GM18498 (cell line): Measurements from ENCODE around the gene SLC9A1.
A peak's percentile ranks its signal among the peaks of the same experiment; 100 is the strongest.

Source experiments
- ATAC-seq: cut with Tn5 transposase; IDR thresholded peaks from one replicate; pipeline ENCODE4 v1.9.1; 2021; ENCODE audit warnings: mild to moderate bottlenecking, moderate library complexity; ENCODE audit not compliant: unreplicated experiment

The SLC9A1 gene

DNA sequence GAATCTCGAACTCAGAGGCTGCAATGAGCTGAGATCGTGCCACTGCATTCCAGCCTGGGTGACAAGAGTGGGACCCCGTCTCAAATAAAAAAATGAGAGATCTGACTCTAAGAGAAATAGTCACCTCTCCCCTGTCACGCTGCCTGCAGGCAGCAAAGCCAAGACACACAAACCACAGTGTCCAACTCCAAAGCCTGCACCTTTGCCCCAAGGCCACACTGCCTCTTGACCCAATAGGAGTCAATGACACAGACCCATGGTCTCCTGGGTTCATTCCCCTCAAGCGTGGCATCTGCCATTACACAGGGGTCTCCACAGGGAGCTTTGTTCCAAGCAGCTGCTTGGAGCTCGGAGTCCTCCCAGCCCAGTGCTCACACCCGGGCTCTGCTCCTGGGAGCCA, 46.3 kb downstream of the SLC9A1 start:
- no peak for ATAC-seq

DNA sequence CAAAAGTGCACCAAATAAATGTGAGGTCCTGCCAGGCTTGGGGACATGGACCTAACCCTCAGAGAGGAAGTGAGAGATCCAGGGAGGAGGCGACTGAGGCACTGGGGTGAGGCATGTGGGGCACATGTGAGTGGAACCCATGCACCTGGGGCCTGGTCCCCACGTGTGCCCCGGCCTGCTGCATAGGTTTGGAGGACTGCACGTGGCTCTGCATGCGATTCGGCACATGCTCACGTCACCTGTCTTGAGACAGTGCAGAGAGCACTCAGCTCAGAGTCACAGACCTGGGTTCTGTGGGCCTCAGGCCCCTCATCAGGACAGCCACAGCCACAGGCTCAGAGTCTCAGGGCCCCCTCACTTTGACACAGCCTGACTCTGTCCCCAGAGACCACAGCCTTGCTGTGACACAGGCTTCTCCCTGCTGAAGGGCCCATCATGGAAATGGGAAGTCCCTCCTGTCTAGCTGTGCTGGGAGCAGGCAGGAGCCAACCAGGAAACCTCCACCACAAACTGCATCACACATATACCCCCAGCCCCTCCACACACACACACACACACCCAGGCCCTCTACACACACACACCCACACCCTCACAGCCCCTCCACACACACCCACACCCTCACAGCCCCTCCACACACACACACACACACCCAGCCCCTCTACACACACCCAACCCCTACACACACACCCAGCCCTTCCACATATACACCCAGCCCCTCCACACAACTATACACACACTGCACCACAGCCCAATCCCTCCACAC, 48.2 kb downstream of the SLC9A1 start:
- no peak for ATAC-seq

DNA sequence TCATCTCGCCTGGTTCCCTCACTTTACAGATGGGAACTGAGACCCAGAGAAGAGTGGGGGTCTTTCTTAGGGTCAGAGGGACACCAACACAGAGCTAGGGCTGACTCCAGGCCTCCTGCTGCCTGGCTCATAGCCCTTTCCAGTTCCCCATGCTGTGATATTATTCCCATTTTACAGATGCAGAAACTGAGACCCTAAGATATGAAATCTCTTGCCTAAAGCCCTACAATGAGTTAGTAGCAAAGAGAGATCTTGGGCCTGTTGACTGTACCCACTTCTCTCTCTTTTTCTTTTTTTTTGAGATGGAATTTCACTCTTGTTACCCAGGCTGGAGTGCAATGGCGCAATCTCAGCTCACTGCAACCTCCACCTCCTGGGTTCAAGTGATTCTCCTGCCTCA, 49.9 kb downstream of the SLC9A1 start:
- ATAC-seq, result no peak

DNA sequence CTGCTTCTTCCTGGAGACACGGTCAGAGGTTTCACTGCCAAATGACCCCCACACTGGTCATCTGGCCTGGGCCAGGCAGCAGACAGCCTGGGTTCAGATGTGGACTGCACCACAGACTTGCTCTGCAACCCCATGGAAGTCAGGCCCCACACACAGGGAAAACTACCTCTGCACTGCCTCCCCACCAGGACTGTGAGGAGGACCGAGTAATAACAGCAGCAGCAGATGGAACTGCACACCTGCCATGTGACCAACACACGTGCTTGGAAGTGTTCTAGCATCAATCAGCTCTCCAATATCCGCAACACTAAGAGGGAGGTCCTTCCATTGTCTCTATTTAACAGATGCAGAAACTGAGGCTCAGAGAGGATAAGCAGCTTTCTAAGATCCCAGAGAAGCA, 51.4 kb downstream of the SLC9A1 start:
- no peak for ATAC-seq

DNA sequence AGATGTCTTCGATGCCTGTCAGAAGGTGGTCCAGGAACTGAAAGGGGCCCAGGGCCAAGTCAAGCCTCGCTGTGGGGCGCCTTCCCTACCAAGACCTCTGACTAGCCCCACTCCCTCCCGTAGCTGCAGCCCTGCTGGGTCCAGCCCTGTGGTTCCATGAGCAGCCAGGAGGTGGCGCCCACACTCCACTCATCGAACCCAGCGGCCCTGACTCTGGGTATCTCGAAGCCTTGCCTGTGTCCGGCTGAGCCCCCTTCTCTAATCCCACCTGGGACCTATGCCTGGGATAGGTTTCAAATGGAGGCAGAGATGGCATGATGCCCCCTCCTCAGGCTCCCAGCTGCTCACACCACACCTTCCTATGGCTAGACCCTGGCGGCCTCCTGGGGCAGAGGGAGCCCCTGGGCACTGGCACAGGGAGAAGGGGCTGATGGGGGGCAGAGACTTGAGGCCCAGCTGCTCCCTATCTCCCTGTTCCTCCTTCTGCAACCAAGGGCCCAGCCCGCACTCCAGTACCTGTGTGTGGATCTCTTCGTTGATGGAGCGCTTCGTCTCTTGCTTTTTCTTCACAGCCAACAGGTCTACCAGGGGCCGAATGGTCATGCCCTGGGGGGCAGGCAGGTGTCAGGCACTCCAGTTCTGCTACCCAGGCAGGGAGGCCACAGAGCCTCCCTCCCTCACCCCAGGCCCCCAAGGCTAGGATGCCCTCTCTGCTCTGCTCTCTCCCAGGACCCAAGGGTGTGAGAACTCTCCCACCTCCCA, 52.0 kb downstream of the SLC9A1 start:
- peak; percentile 50 for ATAC-seq

DNA sequence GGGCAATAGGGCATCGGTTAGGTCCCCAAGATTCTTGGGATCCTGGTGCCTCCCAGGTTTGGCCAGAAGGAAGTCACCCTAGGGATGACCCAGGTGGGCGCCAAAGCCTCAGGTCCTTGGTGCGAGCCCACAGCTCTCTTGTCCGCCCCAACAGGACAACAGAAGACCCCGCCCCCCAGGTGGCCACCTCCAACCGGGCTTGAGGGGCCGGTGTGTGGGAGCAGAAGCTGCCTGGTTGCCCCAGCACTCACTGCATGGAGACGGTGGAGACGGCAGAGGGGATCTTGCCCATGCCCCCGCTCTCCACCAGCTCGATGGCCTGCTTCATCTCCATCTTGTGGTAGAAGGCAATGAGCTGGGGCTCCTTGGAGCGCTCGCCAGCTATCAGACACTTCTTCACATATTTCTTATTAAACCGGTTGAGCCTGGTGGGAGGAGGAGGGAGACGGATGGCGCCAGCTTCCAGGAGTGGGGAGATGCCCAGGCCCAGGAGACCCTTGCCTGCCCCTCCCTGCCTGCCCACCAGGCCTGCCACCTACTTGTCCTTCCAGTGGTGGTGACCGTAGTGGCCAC, 52.7 kb downstream of the SLC9A1 start:
- ATAC-seq, result no peak

DNA sequence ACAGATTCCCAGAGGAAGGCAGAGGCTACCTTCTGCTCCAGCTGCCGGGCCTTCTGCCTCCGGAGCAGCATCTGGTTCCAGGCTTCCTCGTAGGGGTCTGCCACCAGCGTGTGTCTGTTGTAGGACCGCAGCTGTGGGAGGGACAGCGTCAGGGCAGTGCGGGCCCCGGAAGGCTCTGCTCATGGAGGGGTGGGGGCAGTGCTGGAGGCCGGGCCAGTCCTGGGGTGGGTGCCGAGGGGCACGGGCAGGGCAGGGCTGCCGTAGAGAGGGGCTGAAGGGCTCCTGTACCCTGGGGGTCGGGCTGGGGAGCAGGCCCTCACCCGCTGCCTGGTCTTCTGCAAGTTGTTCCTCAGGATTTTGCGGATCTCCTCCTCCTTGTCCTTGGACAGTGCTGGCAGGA, 53.2 kb downstream of the SLC9A1 start:
- no peak for ATAC-seq

DNA sequence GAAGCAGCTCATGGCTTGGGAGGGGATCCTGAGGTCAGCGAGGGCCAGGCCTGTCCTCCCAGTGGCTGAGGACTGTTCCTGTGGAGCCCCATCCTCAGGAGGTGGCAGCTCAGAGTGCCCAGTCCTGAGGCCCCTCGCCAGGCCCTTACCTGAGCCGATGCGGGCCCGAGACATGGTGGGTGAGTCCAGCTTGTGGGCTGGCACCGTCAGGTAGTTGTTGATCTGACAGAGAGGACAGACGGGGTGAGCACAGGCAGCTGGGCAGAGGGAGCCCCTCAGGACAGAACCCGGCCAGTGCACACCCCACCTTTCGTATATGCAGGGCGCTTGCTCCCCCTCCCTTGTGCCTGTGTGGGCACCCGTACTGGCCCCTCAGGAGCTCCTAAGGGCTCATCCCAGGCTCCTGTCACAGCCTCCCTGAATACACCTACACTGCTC, 53.9 kb downstream of the SLC9A1 start:
- no peak for ATAC-seq

DNA sequence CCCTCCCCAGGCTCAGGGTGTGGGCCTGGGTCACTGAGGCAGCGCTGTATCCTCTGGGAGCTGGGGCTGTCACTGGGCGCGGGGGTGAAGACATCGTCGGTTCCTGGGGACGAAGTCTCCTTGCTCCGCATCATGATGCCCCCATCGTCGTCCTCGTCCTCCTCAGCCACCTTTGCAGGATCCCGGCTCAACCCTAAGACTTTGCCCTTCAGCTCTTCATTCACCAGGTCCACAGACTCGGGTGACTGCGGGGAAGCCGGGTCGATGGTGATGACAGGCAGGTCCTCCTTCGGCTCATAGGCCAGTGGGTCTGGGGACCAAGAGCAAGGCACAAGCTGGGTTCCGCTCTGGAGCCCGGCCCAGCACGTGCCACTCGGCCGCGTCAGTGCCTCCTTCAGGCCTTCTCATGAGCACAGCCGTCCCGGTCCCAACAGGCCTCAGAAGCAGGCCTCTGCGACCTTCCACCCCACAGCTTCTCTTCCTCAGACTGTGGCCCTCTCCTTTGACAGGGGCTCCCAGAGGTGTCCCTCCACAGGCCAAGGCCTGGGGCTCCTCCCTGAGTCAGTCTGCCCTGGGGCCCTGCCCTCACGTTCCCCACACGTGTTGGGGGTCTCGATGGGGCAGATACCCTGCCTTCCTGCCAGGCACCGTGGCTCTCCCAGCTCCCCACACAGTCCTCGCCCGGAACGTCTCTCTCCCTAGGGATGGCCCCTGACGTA, 54.4 kb downstream of the SLC9A1 start:
- no peak for ATAC-seq

DNA sequence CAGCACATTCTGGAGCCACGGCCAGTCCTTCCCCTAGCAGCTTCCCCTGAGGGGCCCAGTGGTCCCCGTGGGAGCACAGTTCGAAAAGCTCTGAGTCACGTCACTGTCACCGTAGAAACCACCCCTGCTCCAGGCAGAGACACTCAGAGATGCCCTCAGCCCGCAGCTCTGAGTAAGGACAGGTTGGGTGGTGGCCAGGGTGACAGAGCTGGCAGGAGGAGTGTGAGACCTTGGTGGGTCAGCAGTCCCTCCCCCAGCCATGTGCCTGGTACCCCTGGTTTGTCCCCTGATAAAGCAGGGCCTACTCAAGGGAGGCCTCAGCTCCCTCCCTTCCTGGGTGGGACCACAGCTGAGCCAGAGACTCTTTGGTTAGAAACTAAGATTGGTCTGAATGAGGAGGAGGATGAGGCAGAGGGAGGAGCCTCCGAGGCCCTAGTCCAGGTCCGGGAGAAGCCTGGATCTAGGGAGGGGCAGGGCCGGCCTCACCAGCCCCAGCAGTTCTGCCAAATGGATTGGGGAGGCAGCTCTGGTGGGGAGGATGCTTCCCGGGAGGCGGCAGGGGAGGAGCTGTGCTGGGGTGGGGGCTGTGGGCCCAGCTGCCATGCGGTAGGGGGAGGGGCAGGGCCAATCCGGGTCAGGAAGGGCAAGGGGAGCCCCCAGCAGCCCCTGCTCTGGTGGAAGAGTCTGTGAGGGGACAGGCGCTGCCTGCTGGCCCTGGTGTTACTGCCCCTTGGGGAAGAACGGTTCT, 55.2 kb downstream of the SLC9A1 start:
- no peak for ATAC-seq

DNA sequence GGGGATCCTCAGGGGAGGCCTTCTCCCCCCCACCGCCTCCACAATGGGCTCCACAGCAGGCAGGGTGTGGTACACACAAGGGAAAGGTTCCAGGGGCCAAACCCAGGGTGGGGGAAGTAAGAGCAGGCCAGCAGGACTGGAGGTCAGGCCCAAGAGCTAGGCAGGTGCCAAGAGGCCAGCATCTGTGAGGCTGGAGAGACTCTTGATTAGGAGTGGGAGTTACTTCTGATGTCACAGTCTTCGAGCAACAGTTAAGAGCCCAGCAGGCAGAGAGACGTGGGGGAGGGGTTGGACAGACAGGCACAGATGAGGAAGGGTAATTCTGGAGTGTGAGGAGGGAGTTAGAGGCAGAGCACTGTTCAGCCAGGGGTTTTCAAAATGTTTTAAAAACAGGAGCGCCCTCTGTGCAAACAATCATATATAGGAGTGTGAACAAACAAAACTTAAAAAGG, 55.8 kb downstream of the SLC9A1 start:
- ATAC-seq, result no peak

DNA sequence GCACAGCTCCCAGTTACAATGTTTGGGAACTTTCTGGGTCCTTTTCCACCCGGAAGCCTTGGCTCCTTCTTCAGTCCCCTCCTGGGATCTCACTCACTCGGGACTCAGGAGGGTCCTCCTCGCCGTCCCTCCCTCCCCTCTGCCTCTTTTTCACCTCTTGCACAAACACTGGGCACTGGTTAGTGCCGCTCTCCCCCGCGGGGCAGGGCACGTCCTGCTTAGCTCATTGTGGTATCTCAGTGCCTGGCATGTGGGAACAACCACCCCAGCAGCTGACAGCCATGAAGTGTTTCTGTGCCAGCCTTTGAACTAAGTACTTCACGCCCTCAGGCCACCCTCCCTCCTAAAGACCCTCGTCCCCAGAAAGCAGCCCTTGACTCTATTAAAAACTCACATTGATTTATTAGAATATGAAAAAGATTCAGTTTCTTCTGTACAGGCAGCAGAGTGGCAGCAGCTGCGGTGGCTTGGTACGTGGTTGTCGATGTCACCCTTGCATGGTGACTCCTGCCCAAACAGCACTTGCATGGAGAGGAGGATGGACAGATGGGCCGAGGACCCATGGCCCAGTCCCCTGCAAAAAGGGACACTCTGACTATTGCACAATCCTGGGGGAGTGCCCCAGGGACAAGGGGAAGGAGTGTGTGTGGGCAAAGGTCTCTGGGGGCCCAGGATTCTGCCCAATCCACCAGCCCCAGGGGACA, 56.3 kb downstream of the SLC9A1 start:
- no peak for ATAC-seq

DNA sequence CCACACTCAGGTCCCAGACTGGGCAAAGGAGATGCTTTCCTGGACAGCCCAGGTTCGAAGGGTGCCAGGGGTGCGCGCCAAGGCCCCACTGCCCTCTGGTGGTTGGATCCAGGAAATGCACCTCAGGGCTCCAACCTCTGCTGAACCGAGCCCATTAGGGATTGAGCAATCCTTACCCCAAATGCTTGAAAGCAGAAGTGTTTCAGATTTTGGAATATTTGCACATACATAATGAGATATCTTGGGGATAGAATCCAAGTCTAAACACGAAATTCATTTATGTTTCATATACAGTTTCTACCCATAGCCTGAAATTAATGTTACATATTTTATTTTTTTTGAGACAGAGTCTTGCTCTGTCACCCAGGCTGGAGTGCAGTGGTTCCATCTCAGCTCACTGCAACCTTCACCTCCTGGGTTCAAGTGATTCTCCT, 57.4 kb downstream of the SLC9A1 start:
- no peak for ATAC-seq

DNA sequence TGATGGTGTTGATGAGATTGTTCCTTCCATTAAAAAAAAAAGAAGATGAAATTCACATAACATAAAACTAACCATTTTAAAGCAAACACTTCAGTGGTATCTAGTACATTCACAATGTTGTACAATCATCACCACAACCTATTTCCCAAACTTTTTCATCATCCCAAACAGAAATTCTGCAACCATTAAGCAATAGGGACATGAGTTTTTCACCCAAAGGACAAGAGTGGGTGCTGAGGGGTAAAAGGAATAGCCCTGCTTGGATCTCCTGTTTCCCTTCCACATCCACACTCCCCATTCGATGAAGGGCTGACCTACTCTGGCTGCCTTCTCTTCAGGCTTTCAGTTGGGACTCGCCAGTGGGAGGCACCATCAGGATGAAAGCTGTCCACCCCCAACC, 59.3 kb downstream of the SLC9A1 start:
- ATAC-seq, result no peak

DNA sequence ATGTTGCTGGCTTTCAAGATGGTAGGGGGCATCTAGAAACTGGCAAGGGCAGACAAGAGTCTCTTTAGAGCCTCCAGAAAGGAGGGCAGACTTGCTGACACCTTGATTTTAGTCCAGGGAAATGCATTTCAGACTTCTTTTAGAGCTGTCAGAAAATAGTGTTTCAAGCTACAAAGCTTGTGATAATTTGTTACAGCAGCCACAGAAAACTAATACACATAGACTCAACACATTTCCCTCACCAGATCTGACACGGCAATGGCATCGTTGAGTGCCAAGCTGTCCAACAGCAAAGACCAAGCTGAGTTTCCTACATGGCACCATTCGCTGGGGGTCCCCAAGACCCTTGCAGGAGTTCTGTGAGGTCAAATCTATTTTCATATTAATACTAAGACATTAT, 62.0 kb downstream of the SLC9A1 start:
- ATAC-seq, result no peak

DNA sequence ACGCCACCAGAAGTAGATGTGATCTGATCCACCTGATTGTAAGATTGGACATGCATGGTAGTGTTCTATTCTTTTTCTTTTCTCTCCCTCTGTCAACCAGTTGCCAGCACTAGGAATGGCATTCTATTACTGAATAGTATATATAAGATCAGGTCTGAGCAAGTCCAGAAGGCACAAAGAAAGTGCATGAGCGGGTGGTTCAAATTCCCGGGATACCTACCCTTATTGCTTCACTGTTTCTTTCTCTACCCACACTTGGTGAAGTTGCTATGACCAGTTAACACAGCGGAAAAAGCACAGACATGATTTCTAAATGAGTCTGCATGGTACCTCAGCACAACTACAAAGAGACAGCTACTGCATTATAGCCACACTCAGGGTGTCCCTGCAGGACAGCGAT, 64.0 kb downstream of the SLC9A1 start:
- ATAC-seq, result no peak

DNA sequence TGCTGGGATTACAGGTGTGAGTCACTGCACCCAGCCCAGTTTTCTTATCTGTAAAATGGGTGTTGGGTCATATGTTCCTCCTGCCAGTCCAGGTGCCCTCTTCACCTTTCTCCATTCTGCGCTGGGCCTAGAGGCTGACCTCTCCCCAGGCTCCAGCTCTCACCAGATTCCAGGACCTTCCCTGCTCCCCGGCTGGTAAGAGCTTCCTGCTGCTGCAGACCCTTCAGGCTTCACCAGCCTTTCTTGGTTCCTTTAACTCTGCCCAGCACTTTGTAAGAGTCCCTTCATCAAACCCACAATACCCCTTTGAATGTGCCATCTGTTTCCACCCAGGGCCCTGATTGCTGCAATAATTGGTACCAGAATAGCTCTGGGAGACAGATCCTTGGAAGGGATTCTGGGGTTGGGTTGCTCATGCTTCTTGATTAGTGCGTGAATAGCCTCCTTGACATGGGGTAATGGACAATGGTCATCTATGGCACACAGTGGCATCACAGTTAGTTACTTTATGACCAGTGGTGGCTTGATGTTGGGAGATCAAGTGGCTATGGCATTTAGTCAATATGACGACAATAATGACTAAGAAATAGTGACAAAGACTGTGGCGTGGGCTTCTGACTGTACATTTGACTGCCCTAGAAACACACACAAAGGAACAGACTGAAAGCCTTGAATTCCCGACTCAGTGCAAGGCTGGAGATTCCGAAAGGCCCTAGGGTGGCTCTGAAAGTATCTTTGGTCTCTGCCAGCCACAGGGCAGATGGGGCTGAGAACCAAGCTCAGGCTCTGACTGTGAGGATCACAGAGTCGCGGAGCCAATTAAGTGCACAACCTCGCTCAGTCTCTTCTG, 67.3 kb downstream of the SLC9A1 start:
- no peak for ATAC-seq

DNA sequence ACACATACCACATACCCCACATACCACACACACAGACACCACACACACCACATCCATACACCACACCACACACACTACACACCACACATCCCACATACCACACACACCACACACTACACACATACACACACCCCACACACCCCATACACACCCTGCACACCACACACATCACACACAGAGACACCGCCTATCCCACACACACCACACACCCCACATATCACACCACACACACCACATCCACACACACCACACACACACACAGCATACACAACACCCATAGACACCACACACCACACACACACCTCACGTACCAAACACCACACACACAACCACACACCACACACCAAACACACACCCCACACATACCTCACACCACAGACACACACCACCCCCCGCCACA, 68.3 kb downstream of the SLC9A1 start:
- ATAC-seq, result no peak

DNA sequence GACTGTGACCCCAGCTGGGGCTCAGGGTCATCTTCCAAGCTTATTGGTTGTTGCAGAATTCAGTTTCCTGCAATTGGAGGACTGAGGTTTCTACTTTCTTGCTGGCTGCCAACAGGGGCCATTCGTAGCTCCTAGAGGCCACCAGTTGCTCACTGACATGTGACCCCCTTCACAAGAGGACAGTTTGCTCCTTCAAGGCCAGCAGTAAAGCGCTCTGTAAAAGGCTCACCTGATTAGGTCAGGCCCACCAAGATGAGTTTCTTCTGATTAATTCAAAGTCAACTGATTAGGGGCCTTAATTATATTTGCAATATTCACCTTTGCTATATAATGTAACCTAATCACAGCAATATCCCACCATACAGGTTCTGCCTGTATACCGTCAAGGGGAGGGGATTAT, 68.9 kb downstream of the SLC9A1 start:
- no peak for ATAC-seq
